ENCODE results near the gene CARHSP1. TPM values are rescaled to one million over a fixed set of nuclear protein-coding genes. Genes with fewer than 3 reads are reported as not detected.
A peak's percentile ranks its signal among the peaks of the same experiment; 100 is the strongest.

Gene CARHSP1
- polyA plus RNA-seq, 3 donors = 32.0 to 60.3 (median 52.0) TPM

DNA sequence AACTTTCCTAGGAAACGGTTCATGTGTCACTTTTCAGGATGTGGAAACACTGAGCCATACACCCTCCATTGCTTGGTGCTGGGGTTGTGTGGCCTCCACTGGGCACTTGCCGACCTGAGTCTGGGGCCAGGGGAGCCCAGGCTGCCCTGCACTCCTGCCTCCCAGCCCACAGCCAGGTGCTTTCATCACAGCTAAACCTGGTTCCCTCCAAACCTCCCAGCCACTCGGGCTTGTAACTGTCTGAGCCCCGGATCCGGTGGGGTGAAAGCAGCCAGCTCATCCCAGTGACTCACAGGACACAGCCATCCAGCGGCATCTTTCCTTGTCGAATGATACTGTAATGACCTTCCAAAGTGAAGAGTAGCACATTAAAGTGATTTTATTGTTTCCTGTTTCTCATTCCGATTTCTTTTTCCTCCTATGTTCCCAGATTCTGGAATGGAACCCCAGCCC is 19.8 kb downstream of the CARHSP1 start:
- Histone ChIP-seq H3K9me3 (replicated peaks in 1 of 2; ENCODE audit: control insufficient read depth in 1 of 2, insufficient read depth in 1 of 2, low read length in 2 of 2) (no peaks in the 10 kb centered on the region), H3K4me3 (replicated peaks in 1 of 3; ENCODE audit: low read depth in 2 of 3, low read length in 3 of 3) (no peak overlapping the region), H3K4me1 (ENCODE audit: control insufficient read depth in 1 of 2, insufficient read depth in 2 of 2, low read length in 2 of 2) (peaks cover 21 to 32% of the 10 kb centered on the region in 2 donors), H3K79me2 (ENCODE audit: insufficient read depth, low read length) (peaks cover 15% of the 10 kb centered on the region), H4K20me1 (ENCODE audit: insufficient read depth, low read length) (peaks cover 49% of the 10 kb centered on the region), H3K27ac (ENCODE audit: low read depth in 1 of 2, low read length in 2 of 2) (no peak overlapping the region), H3K27me3 (ENCODE audit: control insufficient read depth in 2 of 2, insufficient read depth in 2 of 2, low read length in 2 of 2) (no peaks in the 10 kb centered on the region), H3K36me3 (replicated peaks in 1 of 2; ENCODE audit: control insufficient read depth in 1 of 2, insufficient read depth in 2 of 2, low read length in 2 of 2) (peaks cover 25 to 62% of the 10 kb centered on the region in 2 donors), H2AFZ (ENCODE audit: insufficient read depth, low read depth, low read length, poor library complexity, severe bottlenecking) (no peak overlapping the region), H3K9ac (ENCODE audit: insufficient read depth, low read length, poor library complexity, severe bottlenecking) (no peak overlapping the region), H3K4me2 (replicated peaks; ENCODE audit: extremely low read depth, low read length, poor library complexity, severe bottlenecking) (no peak overlapping the region)
- Mint-ChIP-seq H3K27ac (peak overlapping the region in 3 of 7 donors; percentile 51 to 78 (median 53)), H3K4me3 (peak overlapping the region in 1 of 2 donors; percentile 15), H3K4me1 (peaks cover 38% of the 10 kb centered on the region), H3K36me3 (peaks cover 87 to 89% of the 10 kb centered on the region in 2 donors), H3K27me3 (ENCODE audit: low read depth in 3 of 3) (peaks cover 2 to 14% (median 8%) of the 10 kb centered on the region in 3 donors), H3K9me3 (peaks cover 0 to 3% (median 0%) of the 10 kb centered on the region in 7 donors)
- intact Hi-C loops (cut with micrococcal nuclease) = no loop called here
- 97% methylated on average over 6 of the region's 8 CpGs for WGBS (ENCODE audit: insufficient coverage)
- TF ChIP-seq, protein P1, sequence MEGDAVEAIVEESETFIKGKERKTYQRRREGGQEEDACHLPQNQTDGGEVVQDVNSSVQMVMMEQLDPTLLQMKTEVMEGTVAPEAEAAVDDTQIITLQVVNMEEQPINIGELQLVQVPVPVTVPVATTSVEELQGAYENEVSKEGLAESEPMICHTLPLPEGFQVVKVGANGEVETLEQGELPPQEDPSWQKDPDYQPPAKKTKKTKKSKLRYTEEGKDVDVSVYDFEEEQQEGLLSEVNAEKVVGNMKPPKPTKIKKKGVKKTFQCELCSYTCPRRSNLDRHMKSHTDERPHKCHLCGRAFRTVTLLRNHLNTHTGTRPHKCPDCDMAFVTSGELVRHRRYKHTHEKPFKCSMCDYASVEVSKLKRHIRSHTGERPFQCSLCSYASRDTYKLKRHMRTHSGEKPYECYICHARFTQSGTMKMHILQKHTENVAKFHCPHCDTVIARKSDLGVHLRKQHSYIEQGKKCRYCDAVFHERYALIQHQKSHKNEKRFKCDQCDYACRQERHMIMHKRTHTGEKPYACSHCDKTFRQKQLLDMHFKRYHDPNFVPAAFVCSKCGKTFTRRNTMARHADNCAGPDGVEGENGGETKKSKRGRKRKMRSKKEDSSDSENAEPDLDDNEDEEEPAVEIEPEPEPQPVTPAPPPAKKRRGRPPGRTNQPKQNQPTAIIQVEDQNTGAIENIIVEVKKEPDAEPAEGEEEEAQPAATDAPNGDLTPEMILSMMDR (IDR thresholded peaks at IDR 0.05) = no peak
- no peak for DNase-seq

DNA sequence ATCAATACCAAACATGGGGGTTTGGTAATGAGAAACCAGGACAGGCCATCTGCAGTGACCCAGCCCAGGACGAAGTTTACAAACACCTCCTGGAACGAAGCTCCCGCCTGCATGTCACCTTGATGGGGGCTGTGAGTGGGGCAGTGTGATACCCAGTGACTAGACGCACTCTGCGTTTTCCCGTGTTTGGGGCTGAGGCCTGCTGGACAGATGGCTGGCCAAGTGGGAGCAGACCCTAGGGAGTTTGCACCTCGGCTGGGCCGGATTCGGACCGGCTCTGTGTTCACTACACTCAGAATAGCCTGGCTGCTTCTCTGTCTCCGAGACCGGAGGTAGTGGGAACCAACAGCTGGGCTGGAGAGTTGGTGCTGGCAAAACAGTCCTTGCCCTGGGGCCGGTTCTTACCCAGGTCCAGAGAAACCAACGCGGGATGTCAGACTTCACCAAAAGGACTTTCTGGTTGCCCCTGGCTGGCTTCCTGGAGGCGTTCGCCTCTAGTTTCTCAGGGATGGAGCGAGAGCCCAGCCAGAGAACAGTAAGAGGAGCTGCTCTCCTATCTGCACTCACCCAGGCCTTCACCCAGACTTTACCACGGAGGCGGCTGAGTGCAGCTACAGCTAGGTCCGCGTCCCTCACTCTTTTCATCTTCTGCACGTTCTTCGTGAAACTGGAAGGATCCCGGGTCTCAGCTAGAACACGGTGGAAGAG is 20.4 kb downstream of the CARHSP1 start:
- peaks cover 2 to 14% (median 8%) of the 10 kb centered on the region in 3 donors for H3K27me3 Mint-ChIP-seq (ENCODE audit: low read depth in 3 of 3)
- TF ChIP-seq, protein P1 (IDR thresholded peaks at IDR 0.05) = no peak
- DNase-seq = no peak
- peaks cover 49% of the 10 kb centered on the region for H4K20me1 ChIP-seq (ENCODE audit: insufficient read depth, low read length)
- no peaks in the 10 kb centered on the region for H3K27me3 ChIP-seq (ENCODE audit: control insufficient read depth in 2 of 2, insufficient read depth in 2 of 2, low read length in 2 of 2)
- H3K4me2 ChIP-seq (replicated peaks; ENCODE audit: extremely low read depth, low read length, poor library complexity, severe bottlenecking) = no peak overlapping the region
- intact Hi-C loops (cut with micrococcal nuclease) = no loop called here
- peaks cover 43% of the 10 kb centered on the region for H3K4me1 Mint-ChIP-seq
- H3K27ac Mint-ChIP-seq = peak overlapping the region in 1 of 7 donors; percentile 67
- peaks cover 15% of the 10 kb centered on the region for H3K79me2 ChIP-seq (ENCODE audit: insufficient read depth, low read length)
- peaks cover 0 to 3% (median 0%) of the 10 kb centered on the region in 7 donors for H3K9me3 Mint-ChIP-seq
- H3K36me3 ChIP-seq (replicated peaks in 1 of 2; ENCODE audit: control insufficient read depth in 1 of 2, insufficient read depth in 2 of 2, low read length in 2 of 2) = peaks cover 23 to 56% of the 10 kb centered on the region in 2 donors
- WGBS (ENCODE audit: insufficient coverage) = 95% methylated on average over 26 of the region's 26 CpGs
- no peak overlapping the region for H3K27ac ChIP-seq (ENCODE audit: low read depth in 1 of 2, low read length in 2 of 2)
- H3K4me3 ChIP-seq (replicated peaks in 1 of 3; ENCODE audit: low read depth in 2 of 3, low read length in 3 of 3) = no peak overlapping the region
- no peak overlapping the region for H3K9ac ChIP-seq (ENCODE audit: insufficient read depth, low read length, poor library complexity, severe bottlenecking)
- H2AFZ ChIP-seq (ENCODE audit: insufficient read depth, low read depth, low read length, poor library complexity, severe bottlenecking) = no peak overlapping the region
- peaks cover 21 to 32% of the 10 kb centered on the region in 2 donors for H3K4me1 ChIP-seq (ENCODE audit: control insufficient read depth in 1 of 2, insufficient read depth in 2 of 2, low read length in 2 of 2)
- no peaks in the 10 kb centered on the region for H3K9me3 ChIP-seq (replicated peaks in 1 of 2; ENCODE audit: control insufficient read depth in 1 of 2, insufficient read depth in 1 of 2, low read length in 2 of 2)
- peaks cover 82 to 83% of the 10 kb centered on the region in 2 donors for H3K36me3 Mint-ChIP-seq
- H3K4me3 Mint-ChIP-seq = no peak overlapping the region
